ENCODE data around the gene FAM135A.

DNA sequence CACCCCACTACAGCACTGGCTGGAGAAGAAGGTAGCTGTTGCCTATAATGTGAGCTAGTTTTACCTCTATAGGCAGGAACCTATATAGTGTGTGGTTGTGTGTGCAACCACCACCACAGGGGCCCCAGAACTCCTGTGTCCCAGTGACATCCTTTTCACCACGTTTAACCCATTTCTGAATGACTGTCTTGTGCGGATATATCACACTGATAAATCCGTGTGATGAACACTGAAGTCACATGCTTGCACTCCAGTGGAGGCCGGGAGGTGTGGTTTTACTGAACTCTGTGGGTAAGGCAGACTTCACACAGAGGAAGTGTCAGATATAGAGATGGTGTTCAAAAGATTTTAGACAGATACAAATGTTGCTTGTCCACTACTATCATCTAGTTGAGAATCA lies 185.9 kb downstream of the FAM135A start:
- TF ChIP-seq, protein P1, sequence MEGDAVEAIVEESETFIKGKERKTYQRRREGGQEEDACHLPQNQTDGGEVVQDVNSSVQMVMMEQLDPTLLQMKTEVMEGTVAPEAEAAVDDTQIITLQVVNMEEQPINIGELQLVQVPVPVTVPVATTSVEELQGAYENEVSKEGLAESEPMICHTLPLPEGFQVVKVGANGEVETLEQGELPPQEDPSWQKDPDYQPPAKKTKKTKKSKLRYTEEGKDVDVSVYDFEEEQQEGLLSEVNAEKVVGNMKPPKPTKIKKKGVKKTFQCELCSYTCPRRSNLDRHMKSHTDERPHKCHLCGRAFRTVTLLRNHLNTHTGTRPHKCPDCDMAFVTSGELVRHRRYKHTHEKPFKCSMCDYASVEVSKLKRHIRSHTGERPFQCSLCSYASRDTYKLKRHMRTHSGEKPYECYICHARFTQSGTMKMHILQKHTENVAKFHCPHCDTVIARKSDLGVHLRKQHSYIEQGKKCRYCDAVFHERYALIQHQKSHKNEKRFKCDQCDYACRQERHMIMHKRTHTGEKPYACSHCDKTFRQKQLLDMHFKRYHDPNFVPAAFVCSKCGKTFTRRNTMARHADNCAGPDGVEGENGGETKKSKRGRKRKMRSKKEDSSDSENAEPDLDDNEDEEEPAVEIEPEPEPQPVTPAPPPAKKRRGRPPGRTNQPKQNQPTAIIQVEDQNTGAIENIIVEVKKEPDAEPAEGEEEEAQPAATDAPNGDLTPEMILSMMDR (IDR thresholded peaks at IDR 0.05), result no peak
- TF ChIP-seq POLR2AphosphoS5 (IDR thresholded peaks at IDR 0.05; ENCODE audit: low read depth, low read length) (no peak), SIN3A (IDR thresholded peaks at IDR 0.05; ENCODE audit: borderline replicate concordance, insufficient read depth, low read depth, low read length) (no peak), TCF7L2 (IDR thresholded peaks at IDR 0.05; ENCODE audit: low read depth, low read length) (no peak)
- TF ChIP-seq, protein P2, sequence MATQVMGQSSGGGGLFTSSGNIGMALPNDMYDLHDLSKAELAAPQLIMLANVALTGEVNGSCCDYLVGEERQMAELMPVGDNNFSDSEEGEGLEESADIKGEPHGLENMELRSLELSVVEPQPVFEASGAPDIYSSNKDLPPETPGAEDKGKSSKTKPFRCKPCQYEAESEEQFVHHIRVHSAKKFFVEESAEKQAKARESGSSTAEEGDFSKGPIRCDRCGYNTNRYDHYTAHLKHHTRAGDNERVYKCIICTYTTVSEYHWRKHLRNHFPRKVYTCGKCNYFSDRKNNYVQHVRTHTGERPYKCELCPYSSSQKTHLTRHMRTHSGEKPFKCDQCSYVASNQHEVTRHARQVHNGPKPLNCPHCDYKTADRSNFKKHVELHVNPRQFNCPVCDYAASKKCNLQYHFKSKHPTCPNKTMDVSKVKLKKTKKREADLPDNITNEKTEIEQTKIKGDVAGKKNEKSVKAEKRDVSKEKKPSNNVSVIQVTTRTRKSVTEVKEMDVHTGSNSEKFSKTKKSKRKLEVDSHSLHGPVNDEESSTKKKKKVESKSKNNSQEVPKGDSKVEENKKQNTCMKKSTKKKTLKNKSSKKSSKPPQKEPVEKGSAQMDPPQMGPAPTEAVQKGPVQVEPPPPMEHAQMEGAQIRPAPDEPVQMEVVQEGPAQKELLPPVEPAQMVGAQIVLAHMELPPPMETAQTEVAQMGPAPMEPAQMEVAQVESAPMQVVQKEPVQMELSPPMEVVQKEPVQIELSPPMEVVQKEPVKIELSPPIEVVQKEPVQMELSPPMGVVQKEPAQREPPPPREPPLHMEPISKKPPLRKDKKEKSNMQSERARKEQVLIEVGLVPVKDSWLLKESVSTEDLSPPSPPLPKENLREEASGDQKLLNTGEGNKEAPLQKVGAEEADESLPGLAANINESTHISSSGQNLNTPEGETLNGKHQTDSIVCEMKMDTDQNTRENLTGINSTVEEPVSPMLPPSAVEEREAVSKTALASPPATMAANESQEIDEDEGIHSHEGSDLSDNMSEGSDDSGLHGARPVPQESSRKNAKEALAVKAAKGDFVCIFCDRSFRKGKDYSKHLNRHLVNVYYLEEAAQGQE (IDR thresholded peaks at IDR 0.05; ENCODE audit: insufficient read depth in 1 of 2, low read depth in 2 of 2, low read length in 1 of 2), result no peak

All from Panc1 (cell line).